ENCODE results near the gene FAM162A.

FAM162A gene

DNA sequence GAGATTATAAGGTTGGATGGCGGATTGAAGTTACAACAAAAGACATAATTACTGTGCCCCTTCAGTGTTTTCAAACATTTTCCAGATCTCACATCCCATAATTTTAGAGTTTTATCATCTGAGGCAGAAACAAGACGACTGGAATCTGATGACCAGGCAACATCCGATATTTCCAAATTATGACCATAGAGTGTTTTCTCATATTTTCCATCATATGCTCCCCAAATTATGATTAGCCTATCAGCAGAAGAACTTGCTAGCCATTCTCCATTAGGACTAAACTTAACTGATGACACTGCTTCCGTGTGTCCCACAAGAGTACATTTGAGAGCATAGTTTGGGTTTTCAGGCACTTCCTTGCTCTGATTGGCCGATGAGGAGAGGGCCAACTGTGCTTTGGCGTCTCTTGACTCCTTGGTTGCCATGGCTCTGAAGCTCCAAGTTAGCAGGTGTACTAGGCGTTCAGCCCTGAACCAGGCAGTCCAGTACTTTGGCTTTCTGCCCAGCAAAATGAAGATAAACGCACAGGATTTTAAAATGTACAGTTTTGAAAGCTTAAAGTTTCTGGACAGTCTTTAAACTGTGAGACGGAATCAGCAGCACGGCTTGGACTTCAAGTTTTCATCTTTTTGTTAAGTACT, 31.2 kb downstream of the FAM162A start:
- Mint-ChIP-seq H3K4me1 (peaks cover 45% of the 10 kb centered on the region), H3K36me3 (ENCODE audit: low read depth) (peaks cover 13% of the 10 kb centered on the region), H3K27me3 (ENCODE audit: low read depth, poor library complexity) (no peaks in the 10 kb centered on the region), H3K4me3 (peak overlapping the region; percentile 98), H3K9me3 (no peaks in the 10 kb centered on the region), H3K27ac (peak overlapping the region; percentile 94)
- TF ChIP-seq, protein P1, sequence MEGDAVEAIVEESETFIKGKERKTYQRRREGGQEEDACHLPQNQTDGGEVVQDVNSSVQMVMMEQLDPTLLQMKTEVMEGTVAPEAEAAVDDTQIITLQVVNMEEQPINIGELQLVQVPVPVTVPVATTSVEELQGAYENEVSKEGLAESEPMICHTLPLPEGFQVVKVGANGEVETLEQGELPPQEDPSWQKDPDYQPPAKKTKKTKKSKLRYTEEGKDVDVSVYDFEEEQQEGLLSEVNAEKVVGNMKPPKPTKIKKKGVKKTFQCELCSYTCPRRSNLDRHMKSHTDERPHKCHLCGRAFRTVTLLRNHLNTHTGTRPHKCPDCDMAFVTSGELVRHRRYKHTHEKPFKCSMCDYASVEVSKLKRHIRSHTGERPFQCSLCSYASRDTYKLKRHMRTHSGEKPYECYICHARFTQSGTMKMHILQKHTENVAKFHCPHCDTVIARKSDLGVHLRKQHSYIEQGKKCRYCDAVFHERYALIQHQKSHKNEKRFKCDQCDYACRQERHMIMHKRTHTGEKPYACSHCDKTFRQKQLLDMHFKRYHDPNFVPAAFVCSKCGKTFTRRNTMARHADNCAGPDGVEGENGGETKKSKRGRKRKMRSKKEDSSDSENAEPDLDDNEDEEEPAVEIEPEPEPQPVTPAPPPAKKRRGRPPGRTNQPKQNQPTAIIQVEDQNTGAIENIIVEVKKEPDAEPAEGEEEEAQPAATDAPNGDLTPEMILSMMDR (IDR thresholded peaks at IDR 0.05), result no peak
- DNase-seq, result peak; percentile 18

DNA sequence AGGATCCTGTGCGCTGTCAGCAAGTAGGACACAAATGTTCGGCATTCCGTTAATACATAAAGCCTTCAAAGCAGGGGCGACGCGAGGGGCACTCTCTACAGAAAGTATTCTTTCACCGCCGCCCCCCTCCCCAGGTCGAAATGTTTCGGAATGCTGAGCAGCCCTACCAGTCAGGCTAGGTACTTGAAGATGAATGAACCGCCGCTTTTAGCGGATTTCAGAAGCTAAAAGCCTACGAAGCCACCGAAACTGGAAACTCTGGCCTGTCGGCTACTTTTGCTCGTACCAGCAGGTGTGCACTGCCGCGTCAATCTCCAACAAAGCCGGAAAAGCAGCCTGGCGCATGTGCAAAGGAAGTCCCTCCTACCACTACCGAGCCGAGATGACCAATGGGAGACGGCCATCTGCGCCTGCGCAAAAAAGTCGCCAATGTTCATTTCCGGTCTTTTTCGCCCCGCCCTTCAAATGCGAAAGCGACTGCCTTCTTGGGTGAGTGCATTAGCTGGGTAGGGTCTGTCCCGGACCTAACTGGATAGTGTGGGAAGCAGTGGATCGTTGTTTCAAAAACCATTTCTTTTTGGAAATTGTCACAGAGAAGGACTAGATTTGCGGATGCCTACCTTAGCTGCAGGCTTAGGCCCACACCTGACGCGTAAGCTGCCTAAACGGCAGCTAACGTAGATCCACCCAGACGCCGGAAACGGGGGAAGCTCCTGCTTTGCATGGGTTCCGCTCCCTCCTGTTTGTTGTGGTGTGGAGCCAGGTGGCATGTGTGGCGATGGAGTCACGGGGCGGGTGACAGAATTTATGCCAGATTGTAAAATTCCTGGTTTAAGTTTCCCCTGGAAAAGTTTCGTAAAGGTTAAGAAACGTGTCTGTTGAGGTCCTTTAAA, 32.0 kb downstream of the FAM162A start, which contains the start of gene WDR5B:
WDR5B (minus strand) TSS at position 301 of the 893 bp plus-strand sequence. CDS start 534 bp downstream, outside the sequence.
- Mint-ChIP-seq H3K36me3 (ENCODE audit: low read depth) (peaks cover 11% of the 10 kb centered on the region), H3K27ac (peak within 1 kb of the TSS; percentile 99), H3K4me1 (peaks cover 48% of the 10 kb centered on the region), H3K9me3 (no peaks in the 10 kb centered on the region), H3K4me3 (peak within 1 kb of the TSS; percentile 98), H3K27me3 (ENCODE audit: low read depth, poor library complexity) (no peaks in the 10 kb centered on the region)
- TF ChIP-seq, protein P1 (IDR thresholded peaks at IDR 0.05), result no peak
- DNase-seq, result peak; percentile 98

GRCh38 chr3:122416966-122417365, 33.0 kb downstream of the FAM162A start:
- peaks cover 48% of the 10 kb centered on the region for H3K4me1 Mint-ChIP-seq
- DNase-seq, result no peak
- H3K4me3 Mint-ChIP-seq, result peak overlapping the region; percentile 98
- no peaks in the 10 kb centered on the region for H3K9me3 Mint-ChIP-seq
- TF ChIP-seq, protein P1 (IDR thresholded peaks at IDR 0.05), result no peak
- no peaks in the 10 kb centered on the region for H3K27me3 Mint-ChIP-seq (ENCODE audit: low read depth, poor library complexity)
- H3K27ac Mint-ChIP-seq, result no peak overlapping the region
- peaks cover 15% of the 10 kb centered on the region for H3K36me3 Mint-ChIP-seq (ENCODE audit: low read depth)

DNA sequence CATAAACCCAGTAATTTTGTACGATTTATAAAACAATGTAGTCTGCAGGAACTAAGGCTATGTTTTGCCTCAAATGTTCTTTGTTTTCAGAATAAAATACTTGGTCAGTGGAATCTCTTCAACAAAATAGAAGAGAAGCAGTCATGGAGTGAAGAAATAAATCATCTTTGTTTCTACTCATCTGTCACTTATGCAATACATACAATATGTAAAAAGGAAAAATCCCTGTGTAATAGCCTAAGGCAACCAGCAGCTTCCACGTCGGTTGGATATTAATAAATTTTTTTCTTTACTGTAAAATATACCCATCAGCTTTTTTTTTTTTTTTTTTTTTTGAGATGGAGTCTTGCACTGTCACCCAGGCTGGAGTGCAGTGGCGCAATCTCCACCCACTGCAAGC, 37.1 kb downstream of the FAM162A start:
- no peaks in the 10 kb centered on the region for H3K9me3 Mint-ChIP-seq
- H3K36me3 Mint-ChIP-seq (ENCODE audit: low read depth), result peaks cover 24% of the 10 kb centered on the region
- no peak overlapping the region for H3K4me3 Mint-ChIP-seq
- TF ChIP-seq, protein P1 (IDR thresholded peaks at IDR 0.05), result no peak
- DNase-seq, result no peak
- H3K27ac Mint-ChIP-seq, result no peak overlapping the region
- no peaks in the 10 kb centered on the region for H3K27me3 Mint-ChIP-seq (ENCODE audit: low read depth, poor library complexity)
- peaks cover 24% of the 10 kb centered on the region for H3K4me1 Mint-ChIP-seq

GRCh38 chr3:122421836-122422235, 37.9 kb downstream of the FAM162A start:
- H3K36me3 Mint-ChIP-seq (ENCODE audit: low read depth), result peaks cover 31% of the 10 kb centered on the region
- H3K27me3 Mint-ChIP-seq (ENCODE audit: low read depth, poor library complexity), result no peaks in the 10 kb centered on the region
- H3K4me1 Mint-ChIP-seq, result peaks cover 17% of the 10 kb centered on the region
- TF ChIP-seq, protein P1 (IDR thresholded peaks at IDR 0.05), result no peak
- no peak overlapping the region for H3K27ac Mint-ChIP-seq
- no peaks in the 10 kb centered on the region for H3K9me3 Mint-ChIP-seq
- no peak overlapping the region for H3K4me3 Mint-ChIP-seq
- DNase-seq, result no peak

Measured in nephron progenitor cell (in vitro differentiated cells).